Keratinocyte (primary cell): Measurements from ENCODE around the gene ZIC2. TPM values are rescaled to one million over a fixed set of nuclear protein-coding genes. Genes with fewer than 3 reads are reported as not detected.
A peak's percentile ranks its signal among the peaks of the same experiment; 100 is the strongest.

Source experiments
- DNase-seq: peaks from one replicate; pipeline ENCODE4 v3.0.0-alpha.2; 2011; ENCODE audit warnings: low read depth, missing footprints, low spot score
- FAIRE-seq: peaks from 2 replicates; lab custom pipeline; 2011; peaks lifted over from hg19 to GRCh38; lab: Jason Lieb, UNC
- H2AFZ ChIP-seq: 2 replicates; pipeline ENCODE4 v1.6.0; 2012; ENCODE audit warnings: low read length, control low read depth, inconsistent platforms; ENCODE audit not compliant: control insufficient read depth
- H3K27ac ChIP-seq: 2 replicates; pipeline ENCODE4 v1.5.1; 2011; ENCODE audit warnings: low read length; ENCODE audit not compliant: control insufficient read depth, insufficient read depth
- H3K27me3 ChIP-seq: 3 replicates; pipeline ENCODE4 v1.6.0; 2011; ENCODE audit warnings: low read length; ENCODE audit not compliant: control insufficient read depth, insufficient read depth; ENCODE audit errors: extremely low read depth
- H3K36me3 ChIP-seq, 2 experiments: 2 replicates in 1 of 2; 3 replicates in 1 of 2; pipeline ENCODE4 v1.5.1; 2011; ENCODE audit warnings: low read length in 2 of 2, mild to moderate bottlenecking in 1 of 2; ENCODE audit not compliant: control insufficient read depth in 2 of 2, insufficient read depth in 2 of 2; ENCODE audit errors: extremely low read depth in 1 of 2
- H3K4me1 ChIP-seq: 3 replicates; pipeline ENCODE4 v1.5.1; 2011; ENCODE audit warnings: low read length; ENCODE audit not compliant: control insufficient read depth, insufficient read depth; ENCODE audit errors: extremely low read depth
- H3K4me2 ChIP-seq: 3 replicates; pipeline ENCODE4 v1.6.0; 2011; ENCODE audit warnings: low read depth, low read length; ENCODE audit not compliant: control insufficient read depth, insufficient read depth; ENCODE audit errors: extremely low read depth
- H3K4me3 ChIP-seq, 3 experiments: fragments of 200-600 bp in 1 of 3; sonication (generic) in 1 of 3; 2 replicates in 2 of 3; 3 replicates in 1 of 3; pipeline ENCODE4 v1.5.1; 2011 to 2016; ENCODE audit warnings: low read length in 3 of 3, mild to moderate bottlenecking in 3 of 3, control low read depth in 2 of 3, inconsistent platforms in 1 of 3, low read depth in 1 of 3, mixed read lengths in 1 of 3, mixed run types in 1 of 3, moderate library complexity in 1 of 3; ENCODE audit not compliant: control insufficient read depth in 2 of 3, insufficient read depth in 2 of 3; ENCODE audit errors: extremely low read depth in 1 of 3
- H3K79me2 ChIP-seq: 2 replicates; pipeline ENCODE4 v1.6.0; 2012; ENCODE audit warnings: low read length; ENCODE audit not compliant: control insufficient read depth, insufficient read depth
- H3K9ac ChIP-seq: 3 replicates; pipeline ENCODE4 v1.6.0; 2011; ENCODE audit warnings: low read length; ENCODE audit not compliant: control insufficient read depth, insufficient read depth; ENCODE audit errors: extremely low read depth
- H3K9me1 ChIP-seq: 3 replicates; pipeline ENCODE4 v1.6.0; 2011; ENCODE audit warnings: low read length; ENCODE audit not compliant: control insufficient read depth, insufficient read depth; ENCODE audit errors: extremely low read depth
- H3K9me3 ChIP-seq: 2 replicates; pipeline ENCODE4 v1.5.1; 2012; ENCODE audit warnings: low read depth, low read length; ENCODE audit not compliant: control insufficient read depth
- H4K20me1 ChIP-seq: 3 replicates; pipeline ENCODE4 v1.6.0; 2011; ENCODE audit warnings: low read length; ENCODE audit not compliant: control insufficient read depth, insufficient read depth; ENCODE audit errors: extremely low read depth
- EZH2 ChIP-seq: IDR thresholded peaks from one replicate; pipeline ENCODE4 v1.6.1; 2012; ENCODE audit warnings: inconsistent platforms, mild to moderate bottlenecking, low read length, moderate library complexity
- dilution Hi-C: fragments of 300-500 bp; cut with MboI; formaldehyde crosslinking; loops from one replicate; pipeline ENCODE4 v1.7.0; 2020; ENCODE audit warnings: low sequenced_read_pairs; ENCODE audit not compliant: extremely low pct_ligation_motif_present
- polyA plus RNA-seq, 5 experiments: library from polyadenylated mRNA; depleted of rRNA in 3 of 5; stranded (reverse) in 3 of 5; stranded (forward) in 1 of 5; unstranded in 1 of 5; fragments of >200 nt; gene quantifications; 1 replicate in 1 of 5; 2 replicates in 3 of 5; 3 replicates in 1 of 5; pipeline versions ENCODE4 v1.2.1 to v1.2.3, GENCODE V29; 2011 to 2012; ENCODE audit warnings: missing spikeins in 2 of 5, low read depth in 1 of 5, low replicate concordance in 1 of 5
- TF ChIP-seq, protein P1 (sequence below), 3 experiments: IDR thresholded peaks in 1 of 3; conservative IDR thresholded peaks in 1 of 3; optimal IDR thresholded peaks in 1 of 3; 2 replicates in 2 of 3; 3 replicates in 1 of 3; pipeline versions ENCODE3 to v1.5.1; 2011; ENCODE audit warnings: low read length in 3 of 3, mild to moderate bottlenecking in 3 of 3, moderate library complexity in 2 of 3, control low read depth in 1 of 3, inconsistent platforms in 1 of 3; ENCODE audit not compliant: insufficient read depth in 2 of 3; ENCODE audit errors: extremely low read depth in 1 of 3

ZIC2 gene
- polyA plus RNA-seq, 1 donor (not counting 4 experiments of a cell fraction or from before 2014, with no cell fraction given): not detected

GRCh38 chr13:99987154-99988019 is 5.8 kb downstream of the ZIC2 start:
- Histone ChIP-seq H3K9ac (no peak overlapping the region), H3K27me3 (peaks cover 98% of the 10 kb centered on the region), H3K36me3 (no peaks in the 10 kb centered on the region), H3K27ac (no peak overlapping the region), H3K4me2 (no peak overlapping the region), H3K4me3 (no peak overlapping the region), H3K9me1 (no peaks in the 10 kb centered on the region), H4K20me1 (peaks cover 17% of the 10 kb centered on the region), H3K79me2 (no peaks in the 10 kb centered on the region), H3K4me1 (no peaks in the 10 kb centered on the region), H2AFZ (no peak overlapping the region), H3K9me3 (peaks cover 5% of the 10 kb centered on the region)
- TF ChIP-seq, protein P1, sequence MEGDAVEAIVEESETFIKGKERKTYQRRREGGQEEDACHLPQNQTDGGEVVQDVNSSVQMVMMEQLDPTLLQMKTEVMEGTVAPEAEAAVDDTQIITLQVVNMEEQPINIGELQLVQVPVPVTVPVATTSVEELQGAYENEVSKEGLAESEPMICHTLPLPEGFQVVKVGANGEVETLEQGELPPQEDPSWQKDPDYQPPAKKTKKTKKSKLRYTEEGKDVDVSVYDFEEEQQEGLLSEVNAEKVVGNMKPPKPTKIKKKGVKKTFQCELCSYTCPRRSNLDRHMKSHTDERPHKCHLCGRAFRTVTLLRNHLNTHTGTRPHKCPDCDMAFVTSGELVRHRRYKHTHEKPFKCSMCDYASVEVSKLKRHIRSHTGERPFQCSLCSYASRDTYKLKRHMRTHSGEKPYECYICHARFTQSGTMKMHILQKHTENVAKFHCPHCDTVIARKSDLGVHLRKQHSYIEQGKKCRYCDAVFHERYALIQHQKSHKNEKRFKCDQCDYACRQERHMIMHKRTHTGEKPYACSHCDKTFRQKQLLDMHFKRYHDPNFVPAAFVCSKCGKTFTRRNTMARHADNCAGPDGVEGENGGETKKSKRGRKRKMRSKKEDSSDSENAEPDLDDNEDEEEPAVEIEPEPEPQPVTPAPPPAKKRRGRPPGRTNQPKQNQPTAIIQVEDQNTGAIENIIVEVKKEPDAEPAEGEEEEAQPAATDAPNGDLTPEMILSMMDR (optimal IDR thresholded peaks at IDR 0.05 in 1 of 3, IDR thresholded peaks at IDR 0.05 in 1 of 3, conservative IDR thresholded peaks at IDR 0.05 in 1 of 3; ENCODE audit: extremely low read depth in 1 of 3, insufficient read depth in 2 of 3, low read length in 3 of 3): no peak
- TF ChIP-seq EZH2: peak; percentile 73
- FAIRE-seq (no peak), DNase-seq (no peak)
- dilution Hi-C loops: no loop called here

DNA sequence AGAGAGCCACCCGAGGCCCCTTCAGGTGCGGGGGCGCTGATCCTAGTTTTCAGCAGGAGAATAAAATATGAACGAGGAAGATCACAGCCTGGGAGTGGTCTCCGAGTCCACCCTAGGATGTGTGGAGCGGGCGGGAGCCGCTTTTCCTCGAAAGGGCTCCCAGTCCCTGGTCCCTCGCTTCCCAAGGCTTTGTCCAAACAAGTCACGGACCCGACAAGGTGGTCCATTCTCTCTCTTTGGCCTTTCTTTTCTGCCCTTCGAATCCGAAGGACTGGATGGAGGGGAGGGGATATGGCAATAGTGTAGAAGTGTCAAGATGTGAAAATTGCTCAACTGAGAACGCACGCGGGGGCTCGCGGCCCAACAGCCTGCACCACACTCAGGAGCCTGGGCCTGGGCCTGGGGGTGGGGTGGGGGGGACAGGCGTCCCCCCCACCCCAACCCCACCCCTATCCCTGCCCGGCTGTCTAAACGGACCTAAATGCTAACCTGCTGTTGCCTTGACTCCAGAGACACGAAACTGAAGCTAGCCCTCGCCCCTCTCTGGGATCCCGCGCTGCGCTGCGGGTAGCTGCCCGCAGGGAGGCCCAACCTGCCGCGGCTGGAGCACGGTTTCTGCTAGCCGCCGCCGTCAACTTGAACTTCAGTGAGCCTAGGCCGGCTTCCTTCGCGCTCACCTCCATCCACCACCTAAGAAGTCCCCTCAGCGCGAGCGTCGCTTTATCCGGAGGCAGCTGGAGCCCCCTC is 7.1 kb downstream of the ZIC2 start:
- peak; percentile 28 for TF ChIP-seq EZH2
- TF ChIP-seq, protein P1 (optimal IDR thresholded peaks at IDR 0.05 in 1 of 3, IDR thresholded peaks at IDR 0.05 in 1 of 3, conservative IDR thresholded peaks at IDR 0.05 in 1 of 3; ENCODE audit: extremely low read depth in 1 of 3, insufficient read depth in 2 of 3, low read length in 3 of 3): no peak

More for the DNA sequence above, 7.1 kb downstream of the ZIC2 start:
- no peaks in the 10 kb centered on the region for H3K4me1 ChIP-seq
- H3K79me2 ChIP-seq: no peaks in the 10 kb centered on the region
- H3K36me3 ChIP-seq: no peaks in the 10 kb centered on the region
- dilution Hi-C loops: no loop called here
- no peak overlapping the region for H2AFZ ChIP-seq
- peaks cover 17% of the 10 kb centered on the region for H4K20me1 ChIP-seq
- H3K4me2 ChIP-seq: no peak overlapping the region
- H3K27me3 ChIP-seq: peaks cover 98% of the 10 kb centered on the region
- FAIRE-seq (no peak), DNase-seq (no peak)
- H3K9ac ChIP-seq: no peak overlapping the region
- no peak overlapping the region for H3K27ac ChIP-seq
- H3K4me3 ChIP-seq: no peak overlapping the region
- H3K9me3 ChIP-seq: peaks cover 2% of the 10 kb centered on the region
- H3K9me1 ChIP-seq: no peaks in the 10 kb centered on the region
